ENCODE data around the gene RAF1.
A peak's percentile ranks its signal among the peaks of the same experiment; 100 is the strongest.
"Not testable (repeated sequence)": the region's sequence is repeated elsewhere in the genome, so short reads cannot be mapped to it uniquely, and the experiment has no call there.

The RAF1 gene

GRCh38 chr3:12679468-12679867 is 15.6 kb upstream of the RAF1 start:
- in situ Hi-C loops (cut with MboI; ENCODE audit: low pct_unique_long_range_greater_than_20kb, low sequenced_read_pairs, unreplicated experiment) = no loop called here
- TF ChIP-seq, protein P1, sequence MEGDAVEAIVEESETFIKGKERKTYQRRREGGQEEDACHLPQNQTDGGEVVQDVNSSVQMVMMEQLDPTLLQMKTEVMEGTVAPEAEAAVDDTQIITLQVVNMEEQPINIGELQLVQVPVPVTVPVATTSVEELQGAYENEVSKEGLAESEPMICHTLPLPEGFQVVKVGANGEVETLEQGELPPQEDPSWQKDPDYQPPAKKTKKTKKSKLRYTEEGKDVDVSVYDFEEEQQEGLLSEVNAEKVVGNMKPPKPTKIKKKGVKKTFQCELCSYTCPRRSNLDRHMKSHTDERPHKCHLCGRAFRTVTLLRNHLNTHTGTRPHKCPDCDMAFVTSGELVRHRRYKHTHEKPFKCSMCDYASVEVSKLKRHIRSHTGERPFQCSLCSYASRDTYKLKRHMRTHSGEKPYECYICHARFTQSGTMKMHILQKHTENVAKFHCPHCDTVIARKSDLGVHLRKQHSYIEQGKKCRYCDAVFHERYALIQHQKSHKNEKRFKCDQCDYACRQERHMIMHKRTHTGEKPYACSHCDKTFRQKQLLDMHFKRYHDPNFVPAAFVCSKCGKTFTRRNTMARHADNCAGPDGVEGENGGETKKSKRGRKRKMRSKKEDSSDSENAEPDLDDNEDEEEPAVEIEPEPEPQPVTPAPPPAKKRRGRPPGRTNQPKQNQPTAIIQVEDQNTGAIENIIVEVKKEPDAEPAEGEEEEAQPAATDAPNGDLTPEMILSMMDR (IDR thresholded peaks at IDR 0.05; ENCODE audit: extremely low read depth, insufficient read depth, missing control alignments) = no peak
- DNase-seq (ENCODE audit: low spot score) = peak; percentile 5

DNA sequence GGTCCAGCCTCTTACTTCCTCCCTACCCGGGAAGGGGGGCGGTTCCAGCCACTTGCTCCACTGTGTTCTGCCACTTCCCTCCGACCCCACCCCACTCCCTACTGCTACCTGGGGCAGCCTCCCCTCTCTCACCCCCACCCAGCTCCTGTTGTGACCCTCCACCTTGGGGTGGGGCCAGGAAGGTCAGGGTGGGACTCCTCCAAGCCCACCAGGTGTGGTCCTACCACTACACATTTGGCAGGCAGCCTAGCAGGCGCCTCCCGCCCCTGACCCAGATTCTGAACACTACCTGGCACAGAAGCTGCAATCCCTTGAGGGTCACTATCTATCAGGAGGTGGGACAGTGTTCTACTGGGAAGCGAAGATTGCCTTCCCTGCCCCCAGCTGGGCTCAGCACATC is 13.7 kb upstream of the RAF1 start:
- TF ChIP-seq, protein P1 (IDR thresholded peaks at IDR 0.05; ENCODE audit: extremely low read depth, insufficient read depth, missing control alignments) = no peak
- no peak for DNase-seq (ENCODE audit: low spot score)
- in situ Hi-C loops (cut with MboI; ENCODE audit: low pct_unique_long_range_greater_than_20kb, low sequenced_read_pairs, unreplicated experiment) = no loop called here

DNA sequence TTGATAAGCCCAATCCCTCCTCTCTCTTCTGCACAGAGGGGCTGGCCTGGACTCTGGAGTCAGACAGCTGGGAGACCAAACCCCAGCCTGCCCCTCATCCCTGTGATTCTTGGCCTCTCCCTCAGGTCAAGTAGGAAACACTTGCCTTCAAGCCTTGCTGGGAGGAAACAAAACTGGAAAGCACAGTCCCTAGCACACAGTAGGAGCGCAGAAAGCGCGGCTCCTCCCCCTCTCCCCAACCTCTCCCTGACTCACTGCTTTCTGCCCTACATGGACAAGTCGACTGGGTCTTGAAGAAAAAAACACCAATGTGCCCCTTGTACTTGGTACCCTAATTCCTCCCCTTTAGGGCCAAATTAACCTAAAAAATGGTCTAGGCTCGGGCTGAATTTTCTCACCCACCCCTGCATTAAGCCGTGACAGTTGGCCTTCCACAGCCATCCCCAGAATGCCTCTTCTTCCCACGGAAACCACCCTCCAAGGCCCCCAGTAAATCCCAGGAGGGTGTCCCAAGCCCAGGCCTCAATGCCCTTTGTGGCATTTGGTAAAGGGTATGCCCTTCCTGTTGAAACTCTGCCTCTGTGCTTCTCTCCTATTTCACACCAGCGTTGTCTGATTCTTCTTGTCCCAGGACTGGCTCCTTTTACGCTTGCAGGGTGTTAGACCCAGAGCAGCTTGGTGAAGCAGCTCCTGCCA is 11.3 kb upstream of the RAF1 start:
- in situ Hi-C loops (cut with MboI; ENCODE audit: low pct_unique_long_range_greater_than_20kb, low sequenced_read_pairs, unreplicated experiment) = no loop called here
- TF ChIP-seq, protein P1 (IDR thresholded peaks at IDR 0.05; ENCODE audit: extremely low read depth, insufficient read depth, missing control alignments) = no peak
- no peak for DNase-seq (ENCODE audit: low spot score)

DNA sequence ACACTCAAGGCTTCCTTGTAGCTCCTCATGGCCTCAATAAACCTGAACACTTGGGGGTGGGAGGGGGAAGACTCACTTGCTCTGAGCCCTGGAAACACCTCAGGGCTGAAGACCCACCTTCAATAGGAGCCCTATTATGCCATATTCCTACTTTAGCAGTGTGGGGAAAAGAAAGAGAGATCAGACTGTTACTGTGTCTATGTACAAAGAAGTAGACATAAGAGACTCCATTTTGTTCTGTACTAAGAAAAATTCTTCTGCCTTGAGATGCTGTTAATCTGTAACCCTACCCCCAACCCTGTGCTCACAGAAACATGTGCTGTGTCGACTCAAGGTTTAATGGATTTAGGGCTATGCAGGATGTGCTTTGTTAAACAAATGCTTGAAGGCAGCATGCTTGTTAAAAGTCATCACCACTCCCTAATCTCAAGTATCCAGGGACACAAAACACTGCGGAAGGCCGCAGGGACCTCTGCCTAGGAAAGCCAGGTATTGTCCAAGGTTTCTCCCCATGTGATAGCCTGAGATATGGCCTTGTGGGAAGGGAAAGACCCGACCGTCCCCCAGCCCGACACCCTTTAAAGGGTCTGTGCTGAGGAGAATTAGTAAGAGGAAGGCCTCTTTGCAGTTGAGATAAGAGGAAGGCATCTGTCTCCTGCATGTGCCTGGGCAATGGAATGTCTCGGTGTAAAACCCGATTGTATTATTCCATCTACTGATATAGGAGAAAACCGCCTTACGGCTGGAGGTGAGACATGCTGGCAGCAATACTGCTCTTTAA is 10.2 kb upstream of the RAF1 start:
- DNase-seq (ENCODE audit: low spot score); in situ Hi-C loops (cut with MboI; ENCODE audit: low pct_unique_long_range_greater_than_20kb, low sequenced_read_pairs, unreplicated experiment): not testable (repeated sequence)

- DNase-seq (ENCODE audit: low spot score) = no peak
- TF ChIP-seq, protein P1 (IDR thresholded peaks at IDR 0.05; ENCODE audit: extremely low read depth, insufficient read depth, missing control alignments) = no peak
- in situ Hi-C loops (cut with MboI; ENCODE audit: low pct_unique_long_range_greater_than_20kb, low sequenced_read_pairs, unreplicated experiment) = no loop called here
Observed at GRCh38 chr3:12671120-12671450, 7.2 kb upstream of the RAF1 start.

DNA sequence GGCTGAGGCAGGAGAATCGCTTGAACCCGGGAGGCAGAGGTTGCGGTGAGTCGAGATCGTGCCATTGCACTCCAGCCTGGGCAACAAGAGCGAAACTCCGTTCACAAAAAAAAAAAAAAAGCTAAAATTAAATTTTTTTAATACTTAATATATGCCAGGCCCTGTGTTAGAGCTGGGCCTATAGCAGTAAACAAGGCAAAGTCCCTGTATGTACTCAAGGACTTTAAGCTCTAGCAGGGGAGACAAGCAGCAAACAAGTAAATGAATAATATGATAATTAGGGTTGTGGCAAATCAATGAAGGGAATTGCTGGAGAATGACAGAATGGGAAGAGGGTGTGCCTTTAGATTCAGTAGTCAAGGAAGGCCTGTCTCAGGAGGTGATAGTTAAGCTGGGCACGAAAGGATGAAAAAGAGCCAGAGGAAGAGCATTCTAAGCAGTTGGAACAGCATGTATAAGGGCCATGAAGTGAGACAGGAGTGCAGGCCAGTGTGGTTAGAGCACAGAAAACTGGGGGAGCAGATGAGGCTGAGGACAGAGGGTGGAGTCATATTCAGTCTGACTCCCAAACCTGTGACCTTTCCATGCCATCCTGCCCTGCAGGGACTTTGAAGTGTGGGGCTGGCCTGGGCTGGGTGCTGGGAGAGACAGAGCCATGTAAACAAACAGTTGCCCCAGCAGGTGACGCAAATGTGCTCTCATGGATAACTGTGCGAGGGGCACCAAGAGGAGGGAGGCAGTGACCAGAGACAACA is 6.6 kb upstream of the RAF1 start:
- no peak for DNase-seq (ENCODE audit: low spot score)
- in situ Hi-C loops (cut with MboI; ENCODE audit: low pct_unique_long_range_greater_than_20kb, low sequenced_read_pairs, unreplicated experiment) = no loop called here
- TF ChIP-seq, protein P1 (IDR thresholded peaks at IDR 0.05; ENCODE audit: extremely low read depth, insufficient read depth, missing control alignments) = no peak

Data from GM13977 (cell line).